Progenitor cell of endocrine pancreas (in vitro differentiated cells): ENCODE measurements around the gene ADISSP. TPM values are rescaled to one million over a fixed set of nuclear protein-coding genes. Genes with fewer than 3 reads are reported as not detected.

Experiments used
- DNase-seq: peaks from one replicate; pipeline ENCODE4 v3.0.0; 2021; ENCODE audit warnings: low spot score; ENCODE audit not compliant: unreplicated experiment
- H3K27ac Mint-ChIP-seq: 2 replicates; pipeline ENCODE4 v1.8.0; 2021; ENCODE audit warnings: mild to moderate bottlenecking, moderate library complexity, mixed read lengths
- H3K27me3 Mint-ChIP-seq: 2 replicates; pipeline ENCODE4 v1.8.0; 2021; ENCODE audit warnings: mixed read lengths
- H3K36me3 Mint-ChIP-seq: 2 replicates; pipeline ENCODE4 v1.8.0; 2022; ENCODE audit warnings: mixed read lengths; ENCODE audit not compliant: insufficient read depth
- H3K4me1 Mint-ChIP-seq: 2 replicates; pipeline ENCODE4 v1.8.0; 2021; ENCODE audit warnings: low read depth, mixed read lengths
- H3K4me3 Mint-ChIP-seq: 2 replicates; pipeline ENCODE4 v1.8.0; 2021; ENCODE audit warnings: low read depth, mild to moderate bottlenecking, moderate library complexity, mixed read lengths
- H3K9me3 Mint-ChIP-seq: 2 replicates; pipeline ENCODE4 v1.8.0; 2021; ENCODE audit warnings: low read depth, mixed read lengths
- total RNA-seq: library from RNA; stranded (reverse); gene quantifications from 2 replicates; pipeline ENCODE4 v1.2.1, GENCODE V29; 2021
- TF ChIP-seq, protein P1 (sequence below): fragments of 200-600 bp; sonication (generic); IDR thresholded peaks from one replicate; pipeline ENCODE4 v1.5.0; 2021; ENCODE audit warnings: antibody characterized with exemption, mild to moderate bottlenecking; ENCODE audit not compliant: unreplicated experiment

ADISSP gene
- total RNA-seq, 1 donor from 2014 or later: 18.9 TPM

DNA sequence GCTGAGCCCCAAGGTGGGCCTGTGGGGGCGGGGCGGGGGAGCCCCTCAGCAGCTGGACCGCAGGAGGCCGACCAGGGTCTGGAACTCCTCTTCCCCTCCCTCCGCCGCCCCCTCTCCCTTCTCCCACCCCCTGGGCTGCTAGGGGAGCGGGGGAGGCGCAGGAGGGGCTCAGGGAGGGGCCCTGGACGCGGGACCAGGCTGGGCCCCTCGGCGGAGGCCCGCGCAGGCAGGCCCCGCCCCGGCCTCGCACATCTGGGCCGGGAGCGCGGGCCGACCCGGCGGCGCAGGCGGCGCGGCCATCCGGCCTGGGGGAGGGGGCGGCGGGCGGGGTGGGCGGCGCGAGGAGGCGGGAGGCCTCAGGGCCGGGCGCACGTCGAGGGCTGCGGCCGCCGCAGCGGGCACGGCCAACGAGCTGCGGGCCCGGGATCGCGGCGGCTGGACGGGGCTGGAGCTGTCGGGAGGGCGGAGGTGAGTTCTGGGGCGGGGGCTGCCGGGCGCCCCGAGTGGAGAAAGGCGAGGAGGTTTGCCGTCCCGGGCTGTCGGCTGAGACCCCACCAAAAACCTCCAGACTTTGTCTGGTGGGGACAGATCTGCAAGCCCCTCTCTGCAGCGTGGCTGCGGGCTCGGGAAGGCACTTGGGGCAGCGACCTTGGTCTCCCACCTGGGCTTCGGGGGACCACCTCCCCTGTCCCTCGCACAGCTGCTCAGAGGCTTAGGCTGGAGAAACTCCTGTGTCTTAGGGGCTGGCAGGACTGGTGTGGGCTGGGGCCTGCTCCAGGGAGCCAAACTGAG is 35.0 kb downstream of the ADISSP start, which contains the start of gene HSPA12B:
TSS of gene HSPA12B (plus strand) at position 359 of the 792 bp plus-strand sequence. CDS start 5,990 bp downstream, outside the sequence.
- no peak for DNase-seq
- TF ChIP-seq, protein P1, sequence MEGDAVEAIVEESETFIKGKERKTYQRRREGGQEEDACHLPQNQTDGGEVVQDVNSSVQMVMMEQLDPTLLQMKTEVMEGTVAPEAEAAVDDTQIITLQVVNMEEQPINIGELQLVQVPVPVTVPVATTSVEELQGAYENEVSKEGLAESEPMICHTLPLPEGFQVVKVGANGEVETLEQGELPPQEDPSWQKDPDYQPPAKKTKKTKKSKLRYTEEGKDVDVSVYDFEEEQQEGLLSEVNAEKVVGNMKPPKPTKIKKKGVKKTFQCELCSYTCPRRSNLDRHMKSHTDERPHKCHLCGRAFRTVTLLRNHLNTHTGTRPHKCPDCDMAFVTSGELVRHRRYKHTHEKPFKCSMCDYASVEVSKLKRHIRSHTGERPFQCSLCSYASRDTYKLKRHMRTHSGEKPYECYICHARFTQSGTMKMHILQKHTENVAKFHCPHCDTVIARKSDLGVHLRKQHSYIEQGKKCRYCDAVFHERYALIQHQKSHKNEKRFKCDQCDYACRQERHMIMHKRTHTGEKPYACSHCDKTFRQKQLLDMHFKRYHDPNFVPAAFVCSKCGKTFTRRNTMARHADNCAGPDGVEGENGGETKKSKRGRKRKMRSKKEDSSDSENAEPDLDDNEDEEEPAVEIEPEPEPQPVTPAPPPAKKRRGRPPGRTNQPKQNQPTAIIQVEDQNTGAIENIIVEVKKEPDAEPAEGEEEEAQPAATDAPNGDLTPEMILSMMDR: no peak
- peaks cover 7% of the 10 kb centered on the region for H3K4me1 Mint-ChIP-seq
- peaks cover 60% of the 10 kb centered on the region for H3K27me3 Mint-ChIP-seq
- no peak within 1 kb of the TSS for H3K4me3 Mint-ChIP-seq
- no peaks in the 10 kb centered on the region for H3K36me3 Mint-ChIP-seq
- no peaks in the 10 kb centered on the region for H3K9me3 Mint-ChIP-seq
- H3K27ac Mint-ChIP-seq: no peak within 1 kb of the TSS

GRCh38 chr20:3731944-3732326 is 35.6 kb downstream of the ADISSP start:
- DNase-seq: no peak
- Mint-ChIP-seq H3K4me1 (peaks cover 7% of the 10 kb centered on the region), H3K36me3 (no peaks in the 10 kb centered on the region), H3K27me3 (peaks cover 64% of the 10 kb centered on the region), H3K27ac (no peak overlapping the region), H3K4me3 (no peak overlapping the region), H3K9me3 (no peaks in the 10 kb centered on the region)
- TF ChIP-seq, protein P1: no peak

- Mint-ChIP-seq H3K9me3 (no peaks in the 10 kb centered on the region), H3K4me3 (no peak overlapping the region), H3K36me3 (no peaks in the 10 kb centered on the region), H3K4me1 (peaks cover 4% of the 10 kb centered on the region), H3K27me3 (peaks cover 62% of the 10 kb centered on the region), H3K27ac (no peak overlapping the region)
- TF ChIP-seq, protein P1: no peak
- no peak for DNase-seq
These were observed 36.5 kb downstream of the ADISSP start for GRCh38 chr20:3730803-3731672.

- Mint-ChIP-seq H3K36me3 (no peaks in the 10 kb centered on the region), H3K27ac (no peak overlapping the region), H3K4me3 (no peak overlapping the region), H3K27me3 (peaks cover 60% of the 10 kb centered on the region), H3K9me3 (no peaks in the 10 kb centered on the region), H3K4me1 (no peaks in the 10 kb centered on the region)
- TF ChIP-seq, protein P1: no peak
- no peak for DNase-seq
These were observed 37.6 kb downstream of the ADISSP start for GRCh38 chr20:3729811-3730540.

DNA sequence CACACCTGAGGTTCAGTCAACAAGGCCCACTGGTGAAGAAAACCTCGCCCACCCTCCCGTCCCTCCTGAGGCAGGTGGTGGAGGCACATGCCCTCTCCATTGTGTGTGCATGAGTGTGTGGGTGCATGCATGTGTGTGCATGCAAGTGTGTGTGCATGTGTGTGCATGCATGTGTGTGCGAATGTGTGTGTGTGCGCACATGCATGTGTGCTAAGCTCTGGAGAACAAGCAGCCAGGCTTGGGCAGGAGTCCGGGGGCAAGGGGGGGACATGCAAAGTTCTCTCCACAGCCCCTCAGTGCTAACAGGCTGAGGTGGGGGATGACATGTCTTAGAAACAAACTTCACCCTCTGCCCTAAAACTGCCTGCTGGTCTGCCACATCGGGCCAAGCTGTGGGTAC is 38.2 kb downstream of the ADISSP start:
- TF ChIP-seq, protein P1: no peak
- Mint-ChIP-seq H3K27me3 (peaks cover 61% of the 10 kb centered on the region), H3K36me3 (no peaks in the 10 kb centered on the region), H3K4me3 (no peak overlapping the region), H3K4me1 (no peaks in the 10 kb centered on the region), H3K9me3 (no peaks in the 10 kb centered on the region), H3K27ac (no peak overlapping the region)
- no peak for DNase-seq
